H1 (cell line): ENCODE results near the gene ITGB2. TPM values are rescaled to one million over a fixed set of nuclear protein-coding genes. Genes with fewer than 3 reads are reported as not detected.
A peak's percentile ranks its signal among the peaks of the same experiment; 100 is the strongest.

Experiments used
- CTCF ChIA-PET: fragments of 300-600 bp; sonication (Branson Sonifier 250); formaldehyde crosslinking; loops from one replicate; lab custom pipeline; 2021; ENCODE audit not compliant: partially characterized antibody; lab: Charles Lee
- POLR2A ChIA-PET: fragments of 300-600 bp; sonication (Branson Sonifier 250); formaldehyde crosslinking; loops from one replicate; lab custom pipeline; 2021; ENCODE audit warnings: inconsistent platforms; ENCODE audit not compliant: partially characterized antibody; lab: Charles Lee
- DNase-seq, 2 experiments: peaks; one replicate each; pipeline versions ENCODE4 v3.0.0 to v3.0.0-alpha.2; 2010 to 2022; ENCODE audit warnings: low spot score in 2 of 2, low read depth in 1 of 2, mixed read lengths in 1 of 2
- FAIRE-seq: peaks from 2 replicates; lab custom pipeline; 2011; peaks lifted over from hg19 to GRCh38; lab: Jason Lieb, UNC
- H2AFZ ChIP-seq: 2 replicates; pipeline ENCODE4 v1.8.1; 2012; ENCODE audit warnings: low read length, inconsistent platforms
- H2AK5ac ChIP-seq: 2 replicates; pipeline ENCODE4 v1.6.1; 2013; ENCODE audit warnings: low read depth, low read length
- H2BK120ac ChIP-seq: replicated peaks from 2 replicates; pipeline ENCODE3; 2013; ENCODE audit warnings: low read depth, low read length, inconsistent platforms
- H2BK12ac ChIP-seq: 2 replicates; pipeline ENCODE4 v1.6.1; 2013; ENCODE audit warnings: low read depth, low read length
- H2BK15ac ChIP-seq: 2 replicates; pipeline ENCODE4 v1.6.1; 2013; ENCODE audit warnings: low read length
- H2BK20ac ChIP-seq: 2 replicates; pipeline ENCODE4 v1.6.1; 2013; ENCODE audit warnings: low read length
- H2BK5ac ChIP-seq: 2 replicates; pipeline ENCODE4 v1.6.1; 2013; ENCODE audit warnings: low read depth, low read length
- H3K14ac ChIP-seq: 2 replicates; pipeline ENCODE4 v1.6.1; 2013; ENCODE audit warnings: inconsistent platforms; ENCODE audit not compliant: insufficient read length
- H3K18ac ChIP-seq: 2 replicates; pipeline ENCODE4 v1.6.1; 2013; ENCODE audit warnings: low read length; ENCODE audit errors: extremely low read depth
- H3K23ac ChIP-seq: 2 replicates; pipeline ENCODE4 v1.6.1; 2013; ENCODE audit warnings: inconsistent platforms; ENCODE audit not compliant: insufficient read length
- H3K23me2 ChIP-seq: 2 replicates; pipeline ENCODE4 v1.6.1; 2013; ENCODE audit warnings: low read depth, low read length
- H3K27ac ChIP-seq: 2 replicates; pipeline ENCODE4 v1.6.1; 2011; ENCODE audit warnings: low read depth, low read length, inconsistent platforms
- H3K27me3 ChIP-seq, 4 experiments: replicated peaks in 1 of 4; 1 replicate in 1 of 4; 2 replicates in 3 of 4; pipeline versions ENCODE4 v1.6.1 to v1.8.1; 2011 to 2013; ENCODE audit warnings: low read length in 3 of 4, mild to moderate bottlenecking in 3 of 4, inconsistent platforms in 2 of 4, mixed read lengths in 2 of 4, moderate library complexity in 1 of 4; ENCODE audit not compliant: control insufficient read depth in 3 of 4, insufficient read depth in 3 of 4; ENCODE audit errors: extremely low read depth in 1 of 4
- H3K36me3 ChIP-seq, 4 experiments: 2 replicates each; pipeline versions ENCODE4 v1.6.1 to v1.8.1; 2011 to 2013; ENCODE audit warnings: mild to moderate bottlenecking in 4 of 4, low read length in 3 of 4, moderate library complexity in 2 of 4, control low read depth in 1 of 4, inconsistent platforms in 1 of 4; ENCODE audit not compliant: insufficient read depth in 4 of 4, control insufficient read depth in 2 of 4
- H3K4ac ChIP-seq: replicated peaks from 2 replicates; pipeline ENCODE3; 2013; ENCODE audit warnings: low read length, low read depth, mixed read lengths, inconsistent platforms; ENCODE audit not compliant: insufficient read length
- H3K4me1 ChIP-seq, 4 experiments: replicated peaks in 1 of 4; 1 replicate in 1 of 4; 2 replicates in 3 of 4; pipeline versions ENCODE4 v1.6.1 to v1.8.1; 2011 to 2013; ENCODE audit warnings: low read length in 3 of 4, inconsistent platforms in 2 of 4, mixed read lengths in 1 of 4; ENCODE audit not compliant: insufficient read depth in 4 of 4, control insufficient read depth in 3 of 4
- H3K4me2 ChIP-seq, 2 experiments: 2 replicates each; pipeline versions ENCODE4 v1.6.1 to v1.8.1; 2011 to 2013; ENCODE audit warnings: low read depth in 2 of 2, low read length in 2 of 2, control low read depth in 1 of 2, inconsistent platforms in 1 of 2, mild to moderate bottlenecking in 1 of 2; ENCODE audit not compliant: insufficient read depth in 1 of 2
- H3K4me3 ChIP-seq, 4 experiments: fragments of 200-600, 300-600 bp in 1 of 4; sonication (generic), shearing (Covaris generic), sonication (Bioruptor Twin) in 1 of 4; 2 replicates each; pipeline versions ENCODE4 v1.5.1 to v1.8.1; 2011 to 2016; ENCODE audit warnings: low read length in 4 of 4, low read depth in 3 of 4, control low read depth in 2 of 4, inconsistent platforms in 2 of 4, mild to moderate bottlenecking in 2 of 4, mixed read lengths in 1 of 4, moderate library complexity in 1 of 4; ENCODE audit not compliant: insufficient read depth in 2 of 4; ENCODE audit errors: extremely low read depth in 1 of 4
- H3K56ac ChIP-seq: replicated peaks from 2 replicates; pipeline ENCODE3; 2013; ENCODE audit warnings: low read depth, mild to moderate bottlenecking, mixed read lengths, low read length, inconsistent platforms; ENCODE audit not compliant: insufficient read length
- H3K79me1 ChIP-seq: 2 replicates; pipeline ENCODE4 v1.6.1; 2013; ENCODE audit warnings: low read depth, low read length, control low read depth
- H3K79me2 ChIP-seq, 2 experiments: 2 replicates each; pipeline versions ENCODE4 v1.6.1 to v1.8.1; 2012 to 2013; ENCODE audit warnings: low read length in 2 of 2, mild to moderate bottlenecking in 2 of 2, inconsistent platforms in 1 of 2; ENCODE audit not compliant: insufficient read depth in 2 of 2, control insufficient read depth in 1 of 2
- H3K9ac ChIP-seq, 4 experiments: replicated peaks in 1 of 4; 1 replicate in 1 of 4; 2 replicates in 3 of 4; pipeline versions ENCODE4 v1.6.1 to v1.8.1; 2011 to 2013; ENCODE audit warnings: low read depth in 3 of 4, low read length in 3 of 4, control low read depth in 2 of 4, mild to moderate bottlenecking in 2 of 4, moderate library complexity in 2 of 4, inconsistent platforms in 1 of 4; ENCODE audit errors: extremely low read depth in 1 of 4
- H3K9me3 ChIP-seq, 2 experiments: 2 replicates each; pipeline versions ENCODE4 v1.6.1 to v1.8.1; 2012 to 2013; ENCODE audit warnings: mild to moderate bottlenecking in 2 of 2, moderate library complexity in 2 of 2, control low read depth in 1 of 2, inconsistent platforms in 1 of 2, low read depth in 1 of 2, low read length in 1 of 2, mixed read lengths in 1 of 2; ENCODE audit not compliant: insufficient read depth in 2 of 2
- H4K20me1 ChIP-seq, 2 experiments: replicated peaks in 1 of 2; 2 replicates each; pipeline versions ENCODE3 to v1.8.1; 2011 to 2013; ENCODE audit warnings: inconsistent platforms in 2 of 2, low read length in 2 of 2, mild to moderate bottlenecking in 1 of 2; ENCODE audit not compliant: insufficient read depth in 2 of 2, control insufficient read depth in 1 of 2
- H4K5ac ChIP-seq: 2 replicates; pipeline ENCODE4 v1.6.1; 2013; ENCODE audit warnings: low read length, low read depth, mixed read lengths, inconsistent platforms; ENCODE audit not compliant: insufficient read length
- H4K8ac ChIP-seq: 2 replicates; pipeline ENCODE4 v1.8.0; 2013; ENCODE audit warnings: mild to moderate bottlenecking, moderate library complexity, low read length, inconsistent platforms; ENCODE audit not compliant: insufficient read depth; ENCODE audit errors: extremely low read depth
- H4K91ac ChIP-seq: replicated peaks from 2 replicates; pipeline ENCODE3; 2013; ENCODE audit warnings: low read length, mixed read lengths, inconsistent platforms; ENCODE audit not compliant: insufficient read length
- BCL11A ChIP-seq, 2 experiments: IDR thresholded peaks; one replicate each; pipeline ENCODE4 v1.6.1; 2011; ENCODE audit warnings: low read depth in 2 of 2, low read length in 2 of 2, mild to moderate bottlenecking in 2 of 2
- CTCF ChIP-seq, 3 experiments: IDR thresholded peaks; 1 replicate in 2 of 3; 2 replicates in 1 of 3; pipeline versions ENCODE4 v1.5.1 to v1.6.1; 2011; ENCODE audit warnings: low read length in 3 of 3, mild to moderate bottlenecking in 3 of 3, inconsistent platforms in 2 of 3, low read depth in 1 of 3, moderate library complexity in 1 of 3; ENCODE audit not compliant: insufficient read depth in 1 of 3; ENCODE audit errors: control extremely low read depth in 1 of 3
- MAX ChIP-seq: IDR thresholded peaks from 2 replicates; pipeline ENCODE4 v1.6.1; 2012; ENCODE audit warnings: inconsistent platforms
- WGBS, 2 experiments: shearing (Covaris generic) in 1 of 2; methylation state at CpG; one replicate each; pipeline versions ENCODE4 v1.1.6 to v1.1.7; 2013 to 2015; ENCODE audit warnings: low lambda C conversion rate in 2 of 2, mixed read lengths in 2 of 2, inconsistent platforms in 1 of 2, low coverage in 1 of 2, missing lambda C conversion rate in 1 of 2; ENCODE audit not compliant: insufficient replicate concordance in 2 of 2, insufficient coverage in 1 of 2, insufficient read length in 1 of 2; ENCODE audit errors: extremely low coverage in 1 of 2, missing lambda C conversion rate in 1 of 2; 5-methylcytosine and 5-hydroxymethylcytosine counted together
- polyA plus RNA-seq, 7 experiments: library from polyadenylated mRNA; depleted of rRNA in 3 of 7; stranded (reverse) in 5 of 7; unstranded in 2 of 7; fragments of >200 nt in 5 of 7; fragments of 200-250 nt in 2 of 7; gene quantifications; 1 replicate in 5 of 7; 2 replicates in 1 of 7; 4 replicates in 1 of 7; pipeline versions ENCODE4 v1.2.1 to v1.2.3, GENCODE V29; 2011 to 2013; ENCODE audit warnings: missing spikeins in 2 of 7, mixed read lengths in 2 of 7
- total RNA-seq: library from RNA; stranded (reverse); fragmentation: NEBNext Ultra II Directional; extraction: Animal tissue kit (Norgen Biotek cat#: 25700); gene quantifications from 2 replicates; pipeline ENCODE4 v1.2.1, GENCODE V29; 2021

Gene ITGB2
- total and polyA plus RNA-seq, 2 of the 8 experiments (the other 6 are each of a cell fraction or from before 2014, with no cell fraction given), result 0.24 to 0.63 TPM

- peaks cover 0 to 30% (median 20%) of the 10 kb centered on the region in 4 experiments; a peak in 5 of 7 replicates for H3K4me1 ChIP-seq
- no peak overlapping the region for H2BK5ac ChIP-seq
- ChIA-PET POLR2A (interaction anchor here (0.9 to 1.6 kb wide), 5 partner anchors 9 to 143 kb away, joined by 3 to 7 read pairs (median 4); partner anchors contain the start of genes ADARB1 and SLX9), CTCF (interaction anchor here (1.0 to 1.5 kb wide), 2 partner anchors 17 to 132 kb away, joined by 3 read pairs; no protein-coding TSS in a partner anchor)
- no peaks in the 10 kb centered on the region for H3K79me1 ChIP-seq
- no peak overlapping the region; the same call in 1 of the 2 replicates for H3K18ac ChIP-seq
- H4K8ac ChIP-seq, result no peak overlapping the region
- no peaks in the 10 kb centered on the region for H3K9me3 ChIP-seq
- no peak overlapping the region for H3K9ac ChIP-seq
- peaks cover 7% of the 10 kb centered on the region; the same call in 1 of the 2 replicates for H3K23me2 ChIP-seq
- no peak overlapping the region for H4K91ac ChIP-seq
- no peak overlapping the region for H3K4ac ChIP-seq
- no peak overlapping the region for H3K27ac ChIP-seq
- peak overlapping the region; percentile 77 to 86 for H3K4me2 ChIP-seq
- no peak overlapping the region for H3K56ac ChIP-seq
- FAIRE-seq (no peak), DNase-seq (no peak)
- no peak overlapping the region for H2BK20ac ChIP-seq
- H3K23ac ChIP-seq, result no peak overlapping the region
- no peak overlapping the region for H2AK5ac ChIP-seq
- no peak overlapping the region for H3K14ac ChIP-seq
- peaks cover 25 to 86% (median 66%) of the 10 kb centered on the region in 4 experiments for H3K27me3 ChIP-seq
- peak overlapping the region; percentile 27; the same call in 1 of the 2 replicates for H2BK12ac ChIP-seq
- peaks cover 0 to 3% of the 10 kb centered on the region in 2 experiments for H4K20me1 ChIP-seq
- peak overlapping the region; percentile 32 to 58 (median 38) for H3K4me3 ChIP-seq
- peaks cover 0 to 4% (median 0%) of the 10 kb centered on the region in 4 experiments; a peak in 1 of 8 replicates for H3K36me3 ChIP-seq
- H2AFZ ChIP-seq, result no peak overlapping the region
- H3K79me2 ChIP-seq, result no peaks in the 10 kb centered on the region
- no peak overlapping the region; the same call in 1 of the 2 replicates for H2BK15ac ChIP-seq
- no peak overlapping the region for H2BK120ac ChIP-seq
- WGBS, 2 experiments, result 12% methylated on average over 18 of the region's 19 CpGs; no CpG with 5 or more reads in 1 of the 2 experiments
- TF ChIP-seq MAX (0 out of 2 replicates have a peak, but pooled peaks have one; percentile 14), CTCF (IDR thresholded peaks at IDR 0.05; ENCODE audit: control extremely low read depth in 1 of 3, insufficient read depth in 1 of 3, low read depth in 1 of 3, low read length in 3 of 3) (no peak), BCL11A (IDR thresholded peaks at IDR 0.05; ENCODE audit: low read depth in 2 of 2, low read length in 2 of 2) (no peak)
- TF ChIP-seq, all 59 proteins: peak for 1
- no peak overlapping the region for H4K5ac ChIP-seq
Observed at GRCh38 chr21:44931137-44931500, 10.4 kb upstream of the ITGB2 start.
